HEK293 (cell line): ENCODE results near the gene PVALEF.
A peak's percentile ranks its signal among the peaks of the same experiment; 100 is the strongest.
"Not testable (repeated sequence)": the region's sequence is repeated elsewhere in the genome, so short reads cannot be mapped to it uniquely, and the experiment has no call there.

ENCODE experiments used
- CTCF ChIA-PET: fragments of 350-600 bp; formaldehyde crosslinking; extraction: SDS; loops from one replicate; lab custom pipeline; 2021; ENCODE audit warnings: antibody characterized with exemption; lab: Yijun Ruan, JAX
- POLR2A ChIA-PET: fragments of 300-600 bp; formaldehyde crosslinking; extraction: SDS; loops from one replicate; lab custom pipeline; 2020; ENCODE audit warnings: antibody characterized with exemption, inconsistent platforms; lab: Yijun Ruan, JAX
- H3K27ac ChIP-seq: fragments of 200-500 bp; sonication (Bioruptor generic); 2 replicates; pipeline ENCODE4 v1.5.1; 2014; ENCODE audit warnings: low read depth, low read length, control low read depth, inconsistent platforms; ENCODE audit errors: extremely low read depth
- H3K36me3 ChIP-seq, 2 experiments: fragments of 200-500 bp in 1 of 2; sonication (Bioruptor generic) in 1 of 2; 1 replicate in 1 of 2; 2 replicates in 1 of 2; pipeline ENCODE4 v1.5.1; 2014 to 2017; ENCODE audit warnings: inconsistent platforms in 2 of 2, low read length in 2 of 2; ENCODE audit not compliant: control insufficient read depth in 2 of 2, insufficient read depth in 1 of 2
- H3K4me1 ChIP-seq: fragments of 200-500 bp; sonication (Bioruptor generic); 2 replicates; pipeline ENCODE4 v1.5.1; 2014; ENCODE audit warnings: mild to moderate bottlenecking, low read length, inconsistent platforms; ENCODE audit not compliant: control insufficient read depth, insufficient read depth
- H3K4me3 ChIP-seq: 2 replicates; pipeline ENCODE4 v1.5.1; 2011; ENCODE audit warnings: low read depth, mild to moderate bottlenecking, control low read depth, low read length, moderate library complexity
- H3K9me3 ChIP-seq: fragments of 200-500 bp; sonication (Bioruptor generic); 2 replicates; pipeline ENCODE4 v1.5.1; 2014; ENCODE audit warnings: low read depth, low read length, inconsistent platforms; ENCODE audit not compliant: control insufficient read depth, insufficient read depth
- KLF8 ChIP-seq: fragments of 450-650 bp; formaldehyde crosslinking; IDR thresholded peaks from 2 replicates; pipeline ENCODE4 v1.5.1; 2016; ENCODE audit warnings: missing biosample characterization, missing genetic modification characterization
- PRDM1 ChIP-seq: fragments of 450-650 bp; formaldehyde crosslinking; IDR thresholded peaks from 2 replicates; pipeline ENCODE4; 2016; ENCODE audit warnings: missing biosample characterization, missing genetic modification characterization
- ZBTB44 ChIP-seq: fragments of 450-650 bp; IDR thresholded peaks from 2 replicates; pipeline ENCODE4 v1.5.1; 2018; ENCODE audit warnings: missing biosample characterization, mild to moderate bottlenecking, missing genetic modification characterization
- ZNF140 ChIP-seq: fragments of 450-650 bp; formaldehyde crosslinking; IDR thresholded peaks from 2 replicates; pipeline ENCODE4 v1.5.1; 2016; ENCODE audit warnings: missing biosample characterization, missing genetic modification characterization
- ZNF18 ChIP-seq: fragments of 450-650 bp; formaldehyde crosslinking; IDR thresholded peaks from 2 replicates; pipeline ENCODE4 v1.5.1; 2016; ENCODE audit warnings: missing biosample characterization, missing genetic modification characterization
- ZNF19 ChIP-seq: fragments of 450-650 bp; formaldehyde crosslinking; IDR thresholded peaks from 2 replicates; pipeline ENCODE4; 2016; ENCODE audit warnings: missing biosample characterization, missing genetic modification characterization, low read depth
- ZNF24 ChIP-seq: fragments of 450-650 bp; formaldehyde crosslinking; IDR thresholded peaks from 2 replicates; pipeline ENCODE4 v1.5.1; 2016; ENCODE audit warnings: missing biosample characterization, missing genetic modification characterization
- ZNF248 ChIP-seq: fragments of 450-650 bp; formaldehyde crosslinking; IDR thresholded peaks from 2 replicates; pipeline ENCODE4 v1.5.1; 2017; ENCODE audit warnings: missing biosample characterization, missing genetic modification characterization
- ZNF398 ChIP-seq: fragments of 450-650 bp; formaldehyde crosslinking; IDR thresholded peaks from 2 replicates; pipeline ENCODE4 v1.5.1; 2017; ENCODE audit warnings: missing biosample characterization, missing genetic modification characterization
- ZNF544 ChIP-seq: fragments of 450-650 bp; formaldehyde crosslinking; IDR thresholded peaks from 2 replicates; pipeline ENCODE4 v1.5.0; 2017; ENCODE audit warnings: missing biosample characterization, missing genetic modification characterization
- ZNF555 ChIP-seq: fragments of 450-650 bp; formaldehyde crosslinking; conservative IDR thresholded peaks from 2 replicates; pipeline ENCODE4 v1.5.1; 2017; ENCODE audit warnings: missing biosample characterization, mild to moderate bottlenecking, missing genetic modification characterization, inconsistent platforms
- ZNF600 ChIP-seq: fragments of 450-650 bp; formaldehyde crosslinking; IDR thresholded peaks from 2 replicates; pipeline ENCODE4 v1.5.1; 2016; ENCODE audit warnings: missing biosample characterization, missing genetic modification characterization
- ZNF670 ChIP-seq: fragments of 450-650 bp; formaldehyde crosslinking; IDR thresholded peaks from 2 replicates; pipeline ENCODE4 v1.5.1; 2016; ENCODE audit warnings: missing biosample characterization, missing genetic modification characterization, low read depth

PVALEF gene

GRCh38 chr17:81223762-81224130 lies 58.4 kb downstream of the PVALEF start:
- ChIA-PET CTCF (no interaction called here), POLR2A (no interaction called here)
- no peak overlapping the region for H3K4me3 ChIP-seq
- no peaks in the 10 kb centered on the region for H3K9me3 ChIP-seq
- peak overlapping the region; percentile 29; the same call in 1 of the 2 replicates for H3K27ac ChIP-seq
- H3K4me1 ChIP-seq: peaks cover 13% of the 10 kb centered on the region
- no peak for TF ChIP-seq ZNF398
- peaks cover 0 to 18% of the 10 kb centered on the region in 2 experiments; a peak in 2 of 3 replicates for H3K36me3 ChIP-seq

GRCh38 chr17:81227630-81228029 lies 62.3 kb downstream of the PVALEF start:
- not testable (repeated sequence) for H3K4me3 ChIP-seq
- CTCF ChIA-PET: interaction anchor here (1.6 kb wide), 1 partner anchor 85 kb away, joined by 5 read pairs; no protein-coding TSS in a partner anchor
- peaks cover 5 to 42% of the 10 kb centered on the region in 2 experiments; a peak in 2 of 3 replicates for H3K36me3 ChIP-seq

GRCh38 chr17:81228420-81228819 lies 63.1 kb downstream of the PVALEF start:
- CTCF ChIA-PET: no interaction called here
- no peak for TF ChIP-seq ZNF555 (tag by site-specific recombination)
- no peak for TF ChIP-seq ZNF544 (tag by site-specific recombination)
- TF ChIP-seq ZNF140 (tag by site-specific recombination): no peak
- TF ChIP-seq KLF8 (tag by site-specific recombination): no peak
- TF ChIP-seq ZNF248: no peak
- TF ChIP-seq ZNF19: no peak
- TF ChIP-seq ZNF670 (tag by site-specific recombination): no peak
- no peak for TF ChIP-seq ZNF24 (tag by site-specific recombination)
- TF ChIP-seq ZNF600 (tag by site-specific recombination): no peak
- TF ChIP-seq ZBTB44: no peak
- TF ChIP-seq, all 188 proteins: peak for 0
- no peak overlapping the region for H3K27ac ChIP-seq
- H3K4me3 ChIP-seq: no peak overlapping the region
- no peaks in the 10 kb centered on the region for H3K9me3 ChIP-seq
- H3K36me3 ChIP-seq: peaks cover 5 to 49% of the 10 kb centered on the region in 2 experiments; a peak in 2 of 3 replicates
- 0 out of 2 replicates have a peak, but pooled peaks cover 2% of the 10 kb centered on the region for H3K4me1 ChIP-seq
- POLR2A ChIA-PET: interaction anchor here (0.9 kb wide), 1 partner anchor 324 kb away, joined by 3 read pairs; no protein-coding TSS in a partner anchor

More at GRCh38 chr17:81227630-81228029, 62.3 kb downstream of the PVALEF start:
- H3K9me3 ChIP-seq, H3K4me1 ChIP-seq, POLR2A ChIA-PET, H3K27ac ChIP-seq: not testable (repeated sequence)
- TF ChIP-seq ZNF18 (tag by site-specific recombination): 0 out of 2 replicates have a peak, but pooled peaks have one; percentile 36
- peak; percentile 46 for TF ChIP-seq PRDM1 (tag by site-specific recombination)
